Brain pericyte (primary cell): Measurements from ENCODE around the gene SLBP.

Experiments
- DNase-seq: peaks from one replicate; pipeline ENCODE4 v3.0.0-alpha.2; 2012; ENCODE audit warnings: low read depth, low spot score

SLBP gene

GRCh38 chr4:1655676-1656075 is 56.4 kb downstream of the SLBP start:
- DNase-seq: no peak

GRCh38 chr4:1655081-1655480 is 57.0 kb downstream of the SLBP start:
- DNase-seq: no peak

DNA sequence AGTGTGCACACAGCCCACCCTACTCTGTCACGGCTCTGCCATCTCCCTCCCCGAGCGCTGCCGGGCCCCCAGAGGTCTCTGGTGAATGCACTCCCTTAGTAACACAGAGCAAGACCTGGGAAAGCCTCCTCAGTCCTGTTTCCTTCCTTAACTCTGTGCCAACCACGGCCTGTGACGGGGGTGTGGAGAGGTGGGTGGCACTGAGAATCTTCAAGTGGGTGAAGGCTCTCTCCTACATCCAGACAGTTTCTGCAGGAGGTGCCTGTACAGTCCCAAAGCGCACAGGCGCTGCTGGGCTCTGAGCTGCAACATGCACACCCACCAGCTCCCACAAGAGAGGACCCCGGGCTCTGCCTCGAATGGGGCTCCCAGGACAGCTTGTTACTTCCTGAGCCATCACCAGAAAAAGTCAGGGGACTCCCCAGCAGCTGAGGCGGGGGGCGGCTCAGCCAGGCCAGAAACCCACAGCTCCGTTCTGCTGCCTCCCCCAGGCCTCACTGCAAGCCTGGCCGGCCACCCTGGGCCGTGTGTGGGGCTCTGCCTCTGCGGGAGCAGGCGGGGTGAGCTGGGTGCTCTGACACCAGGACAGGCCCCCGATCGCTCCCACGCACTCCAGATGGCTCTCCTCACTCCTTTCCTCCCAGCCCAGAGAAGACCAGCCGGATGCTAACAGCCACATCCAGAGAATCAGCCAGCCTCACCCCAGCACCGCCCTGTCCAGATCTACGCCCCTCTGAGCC is 57.7 kb downstream of the SLBP start:
- DNase-seq: no peak

DNA sequence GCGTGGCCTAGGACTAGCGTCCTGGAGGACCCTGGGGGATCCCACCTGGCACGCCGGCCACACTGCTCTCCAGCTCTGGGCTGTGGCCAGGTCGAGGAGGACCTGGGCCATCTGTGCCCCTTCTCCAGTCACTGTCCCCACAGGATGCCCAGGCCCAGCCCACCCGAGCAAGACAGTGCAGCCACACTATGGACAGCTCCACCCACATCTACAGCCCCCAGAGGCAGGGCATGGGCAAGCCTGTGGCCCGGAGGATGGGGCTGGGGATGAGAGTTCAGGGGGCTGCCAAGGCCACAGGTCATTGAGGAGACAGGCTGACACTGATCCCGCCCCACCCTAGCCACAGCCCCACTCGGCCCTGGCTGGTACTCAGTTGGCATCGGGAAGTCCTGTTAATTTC is 58.3 kb downstream of the SLBP start:
- DNase-seq: no peak

GRCh38 chr4:1652088-1652487 is 60.0 kb downstream of the SLBP start:
- DNase-seq: no peak

GRCh38 chr4:1651609-1652008 is 60.5 kb downstream of the SLBP start:
- DNase-seq: no peak

- DNase-seq: no peak
Observed at GRCh38 chr4:1648962-1649361, 63.2 kb downstream of the SLBP start.

- DNase-seq: no peak
Observed at GRCh38 chr4:1647432-1647831, 64.7 kb downstream of the SLBP start.

- DNase-seq: no peak
Observed at GRCh38 chr4:1646690-1647089, 65.4 kb downstream of the SLBP start.

- DNase-seq: no peak
Observed at GRCh38 chr4:1644891-1645657, 67.0 kb downstream of the SLBP start.

DNA sequence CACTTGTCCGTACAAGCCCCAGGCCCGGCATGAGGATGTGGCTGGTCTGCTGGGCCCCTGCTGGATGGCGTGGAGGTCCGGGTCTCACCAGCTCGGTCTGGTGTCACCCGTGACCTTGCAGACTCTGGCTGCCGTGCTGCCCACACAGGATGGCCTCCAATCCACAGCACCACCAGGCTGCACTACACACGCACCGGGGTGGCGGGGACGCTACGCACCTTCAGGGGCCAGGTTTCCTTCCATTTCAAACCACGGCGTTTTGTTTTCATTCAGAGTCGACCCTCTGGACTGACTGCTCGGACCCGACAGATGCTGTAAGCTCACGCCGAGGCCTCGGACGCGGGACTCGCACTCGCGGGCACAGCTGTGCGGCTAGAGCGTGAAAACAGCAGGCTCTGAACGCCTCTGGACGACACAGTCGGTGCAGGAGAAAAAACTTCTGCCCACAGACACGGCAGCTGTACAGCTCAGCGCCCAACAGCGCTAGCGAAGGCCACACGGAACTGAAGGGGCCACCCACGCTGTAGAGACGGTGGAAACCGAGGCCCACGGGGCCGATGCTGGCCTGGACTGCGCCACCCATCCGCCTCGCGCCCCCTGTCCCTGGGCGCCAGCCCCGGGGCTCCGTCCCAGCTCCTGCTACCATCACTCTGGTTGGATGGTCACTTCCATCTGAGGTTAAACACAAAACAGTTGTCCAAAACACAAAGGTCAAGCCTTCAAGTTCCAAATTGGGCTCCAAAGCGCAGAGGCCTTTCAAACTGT is 68.0 kb downstream of the SLBP start:
- DNase-seq: no peak
